ENCODE measurements around the gene ATG7.
A peak's percentile ranks its signal among the peaks of the same experiment; 100 is the strongest.
"Not testable (repeated sequence)": the region's sequence is repeated elsewhere in the genome, so short reads cannot be mapped to it uniquely, and the experiment has no call there.

The ATG7 gene

DNA sequence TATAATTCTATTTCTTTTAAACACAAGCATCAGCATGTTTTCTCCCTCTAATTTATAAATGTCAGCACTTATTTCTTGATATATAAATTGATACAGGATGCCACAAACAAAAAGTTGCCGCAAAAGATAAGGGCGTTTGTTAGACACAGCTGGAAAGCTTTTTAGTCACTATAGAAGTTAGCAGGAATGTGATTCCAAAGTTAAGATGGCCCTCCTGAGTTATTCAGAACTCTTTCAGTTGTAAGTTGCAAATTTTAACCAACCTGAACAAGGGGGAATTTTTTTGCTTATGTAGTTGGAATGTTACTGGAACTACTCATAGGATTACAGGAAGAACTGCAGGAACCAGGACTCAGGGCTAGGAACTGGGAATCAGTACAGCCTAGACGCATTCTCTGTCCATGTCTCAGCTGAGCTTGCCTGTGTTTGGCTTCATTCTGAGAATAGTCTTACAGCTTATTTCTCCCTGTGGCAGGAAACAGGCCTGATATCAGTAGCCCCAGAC lies 205.3 kb downstream of the ATG7 start:
- DNase-seq, result no peak

DNA sequence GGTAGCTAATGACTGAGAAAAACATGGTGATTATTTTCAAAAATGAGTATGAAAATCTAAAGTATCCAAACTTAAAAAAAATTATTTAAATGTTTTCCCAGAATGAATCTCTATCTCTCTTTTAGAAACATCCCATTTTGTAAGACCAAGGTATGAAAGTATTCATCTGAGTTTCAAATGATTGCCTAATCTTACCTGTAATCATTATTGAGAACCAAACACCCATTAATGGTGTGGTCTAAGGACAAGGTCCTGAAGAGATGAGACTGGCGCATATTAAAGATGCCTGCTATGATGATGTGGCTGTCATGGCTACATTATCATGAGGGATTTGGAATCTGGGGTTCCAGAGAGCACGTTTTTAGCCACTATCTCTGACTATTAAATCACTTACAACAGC lies 206.0 kb downstream of the ATG7 start:
- no peak for DNase-seq

DNA sequence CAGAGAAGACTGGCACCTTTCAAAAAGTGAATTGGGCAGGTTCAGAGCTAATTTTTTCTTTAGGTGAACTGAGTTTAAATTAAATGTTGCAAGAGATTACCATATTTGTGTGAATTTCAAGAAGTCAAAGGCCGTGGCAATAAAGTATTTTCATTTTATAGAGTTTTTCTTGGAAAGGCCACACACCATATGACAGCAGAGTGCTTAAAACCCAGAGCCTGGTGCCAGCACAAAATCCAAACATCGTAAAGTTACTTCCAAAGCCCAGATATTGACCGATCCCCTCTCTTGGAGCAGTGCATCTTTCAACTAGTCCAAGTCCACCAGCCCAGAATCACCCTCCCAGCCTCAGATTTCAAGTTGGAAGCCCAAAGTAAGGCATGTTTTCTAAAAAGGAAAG lies 207.0 kb downstream of the ATG7 start:
- DNase-seq, result no peak

DNA sequence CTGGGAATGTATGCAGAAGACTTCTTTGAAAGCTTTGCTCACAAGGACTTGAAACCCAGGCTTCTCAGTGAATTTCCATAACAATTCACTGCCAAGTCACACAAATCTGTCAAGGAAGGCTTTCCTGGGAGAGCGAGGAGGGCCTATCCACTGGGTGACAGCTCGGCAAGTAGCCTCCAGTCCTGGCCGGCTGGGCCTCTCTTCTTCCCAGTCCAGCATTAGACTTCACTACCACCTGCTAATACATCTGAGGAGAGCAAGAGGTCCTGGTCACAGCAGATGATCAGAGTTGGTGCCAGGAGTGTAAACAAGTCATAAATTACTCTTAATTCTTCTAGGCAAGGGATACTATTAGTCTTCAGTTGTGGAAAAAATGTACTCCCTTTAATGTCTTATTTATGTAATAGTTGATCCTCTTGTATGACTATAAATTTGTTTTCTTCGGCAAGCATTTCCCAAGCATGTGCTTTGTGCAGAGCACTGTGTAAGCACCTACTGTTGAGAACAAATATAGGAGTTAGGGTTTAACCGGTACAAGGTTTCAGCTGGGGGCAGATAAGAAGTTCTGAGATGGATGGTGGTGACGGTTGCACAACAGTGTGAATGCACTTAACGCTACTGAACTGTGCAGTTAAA lies 208.6 kb downstream of the ATG7 start:
- DNase-seq, result peak; percentile 35

DNA sequence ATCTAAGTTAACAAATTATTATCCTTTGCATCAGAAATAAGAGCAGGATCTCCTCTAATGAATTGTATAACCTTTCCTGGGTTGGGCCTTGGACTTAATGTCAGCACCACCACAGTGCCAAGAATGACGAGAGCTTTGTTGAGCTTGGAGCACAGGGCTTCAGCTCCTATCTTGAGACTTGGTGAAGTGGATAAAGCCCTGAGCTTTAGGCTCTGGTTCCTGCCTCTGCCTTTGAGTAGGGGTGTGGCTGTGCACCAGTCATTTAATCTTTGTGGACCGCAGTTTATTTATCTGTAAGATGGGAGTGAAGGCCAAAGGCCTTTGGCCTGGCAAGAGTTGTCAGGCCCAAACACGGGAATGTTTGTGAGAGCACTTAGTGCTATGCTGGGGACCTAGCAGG lies 209.4 kb downstream of the ATG7 start:
- DNase-seq, result no peak

DNA sequence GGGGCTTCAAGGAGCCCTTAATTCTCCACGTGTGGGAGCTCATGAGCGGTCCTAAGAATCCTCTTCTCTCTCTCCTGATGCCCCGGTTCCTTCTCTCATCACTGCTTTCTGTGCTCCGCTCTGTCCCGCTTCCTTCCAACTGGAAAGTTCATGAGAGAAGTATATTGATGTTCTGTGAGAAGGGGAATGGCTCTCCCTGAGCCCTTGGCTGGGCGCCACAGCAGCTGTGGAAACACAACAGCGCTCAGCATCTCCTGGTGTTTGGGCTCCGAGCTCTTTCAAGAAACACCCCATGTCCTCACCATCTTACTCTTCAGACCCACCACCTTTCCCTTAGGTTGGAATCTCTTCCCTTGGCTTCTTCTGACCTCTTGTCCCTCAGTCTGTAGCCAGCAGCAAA lies 209.8 kb downstream of the ATG7 start:
- DNase-seq, result no peak

DNA sequence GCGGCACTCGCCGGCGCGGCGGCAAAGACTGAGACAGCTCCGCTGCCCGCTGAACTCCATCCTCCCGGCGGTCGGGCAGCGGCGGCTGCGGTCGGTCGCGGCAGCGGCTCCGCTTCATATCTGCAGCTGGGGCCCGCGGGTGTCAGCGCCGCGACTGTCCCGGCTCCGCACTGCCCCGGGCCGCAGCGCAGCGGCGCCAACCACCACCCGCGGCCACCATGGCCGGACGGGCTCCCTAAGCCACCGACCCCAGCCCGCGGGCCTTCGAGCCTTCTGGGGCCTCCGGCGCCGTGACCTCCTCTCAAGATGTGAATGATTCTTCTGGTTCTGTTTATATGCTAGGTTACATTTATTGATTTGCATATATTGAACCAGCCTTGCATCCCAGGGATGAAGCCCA lies 216.2 kb downstream of the ATG7 start:
- not testable (repeated sequence) for DNase-seq

DNA sequence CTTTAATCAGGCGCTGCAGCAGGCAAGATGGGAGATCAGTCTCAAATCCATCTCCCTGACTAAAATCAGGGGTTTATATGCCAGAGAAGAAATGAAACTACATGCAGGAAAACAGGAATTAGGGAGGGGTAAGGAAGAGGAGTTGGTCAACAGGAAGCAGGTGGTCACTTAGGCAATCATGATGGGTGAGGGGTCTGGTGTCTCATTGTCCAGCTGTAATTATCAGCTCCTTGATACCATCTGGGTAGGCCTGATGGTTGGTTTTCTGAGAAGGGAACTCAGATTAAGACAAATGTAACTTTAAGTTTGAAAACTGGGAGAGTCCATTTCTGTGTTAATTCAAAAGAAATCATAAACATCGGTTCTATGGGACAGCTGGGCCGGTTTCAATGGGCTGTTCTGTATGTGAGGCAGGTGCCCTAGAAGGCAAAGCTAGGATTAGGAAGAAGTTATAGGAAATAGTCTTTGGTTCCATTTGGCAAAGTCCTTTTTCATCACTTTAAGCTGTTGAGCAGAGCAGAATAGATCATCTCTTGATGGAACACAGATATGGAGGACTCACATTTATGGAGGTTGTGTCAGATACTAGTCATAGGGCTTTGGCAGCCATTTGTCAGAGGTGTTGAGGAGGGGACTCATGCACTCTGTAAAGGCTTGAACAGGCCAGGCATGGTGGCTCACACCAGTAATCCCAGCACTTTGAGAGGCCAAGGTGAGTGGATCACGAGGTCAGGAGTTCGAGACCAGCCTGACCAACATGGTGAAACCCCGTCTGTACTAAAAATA lies 222.1 kb downstream of the ATG7 start:
- no peak for DNase-seq

DNA sequence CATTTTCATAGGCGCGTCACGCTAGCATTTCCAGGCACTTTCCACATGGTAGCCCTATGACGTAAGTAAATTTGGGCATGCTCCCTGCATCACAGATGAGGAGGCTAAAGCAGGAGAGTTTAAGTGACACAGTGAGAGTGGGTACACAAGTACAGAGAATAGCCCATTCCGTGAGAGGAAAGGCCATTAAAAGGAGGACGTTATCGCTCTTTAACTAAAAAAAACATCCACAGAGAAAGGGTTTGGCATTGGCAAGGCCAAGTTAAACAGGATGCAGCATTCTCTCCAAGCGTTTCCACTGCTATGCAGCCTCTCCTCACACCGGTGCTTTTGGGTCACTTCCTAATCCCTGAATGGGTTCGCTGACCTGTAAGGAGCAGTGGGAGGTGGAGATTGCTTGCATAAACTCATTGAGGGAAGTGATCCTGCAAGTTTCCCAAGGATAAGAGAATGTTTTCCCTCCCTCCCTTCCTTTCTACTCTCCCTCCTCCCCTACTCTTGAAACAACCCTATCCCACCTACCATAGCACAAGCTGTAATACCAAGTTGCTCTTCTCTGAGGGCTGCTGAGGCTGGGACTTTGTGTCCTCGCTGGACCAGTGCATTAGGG lies 223.9 kb downstream of the ATG7 start:
- DNase-seq, result no peak

DNA sequence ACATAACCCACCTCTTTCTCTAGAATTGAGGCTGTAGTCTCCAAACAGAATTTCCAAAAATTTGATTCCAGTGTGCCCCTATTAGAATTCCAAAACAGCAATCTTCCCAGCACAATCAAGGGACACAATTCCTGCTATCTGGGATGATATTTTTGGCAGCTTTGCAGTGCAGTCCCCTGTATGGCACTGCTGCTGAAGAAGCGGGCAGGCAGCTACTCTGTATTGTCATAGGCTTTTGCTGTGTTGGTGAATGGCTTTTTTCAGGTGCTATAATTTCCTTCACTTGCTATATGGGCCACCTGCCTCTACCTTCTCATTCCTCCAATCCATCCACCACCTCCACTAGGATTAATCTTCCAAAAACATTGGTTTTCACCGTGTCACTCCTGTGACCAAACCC lies 226.0 kb downstream of the ATG7 start:
- no peak for DNase-seq

DNA sequence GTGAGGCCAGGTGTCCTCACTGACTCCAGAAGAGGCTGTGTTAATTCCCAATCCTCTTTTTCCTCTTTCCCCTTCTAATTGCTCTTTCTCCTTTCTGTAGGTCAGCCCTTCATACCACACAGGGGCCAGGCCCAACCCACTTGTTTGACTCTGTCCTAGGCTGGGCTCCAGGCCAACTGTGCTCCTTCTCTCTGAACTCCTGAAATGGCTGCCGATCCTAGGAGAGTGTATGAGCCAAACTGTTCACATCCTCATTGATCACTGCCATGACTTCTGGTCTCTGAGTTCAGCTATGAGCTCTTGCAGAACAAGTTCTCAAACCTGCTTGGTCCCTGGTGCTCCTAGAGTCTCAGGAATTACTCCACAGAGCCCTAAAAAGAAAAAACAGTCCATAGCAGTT lies 226.4 kb downstream of the ATG7 start:
- peak; percentile 22 for DNase-seq

DNA sequence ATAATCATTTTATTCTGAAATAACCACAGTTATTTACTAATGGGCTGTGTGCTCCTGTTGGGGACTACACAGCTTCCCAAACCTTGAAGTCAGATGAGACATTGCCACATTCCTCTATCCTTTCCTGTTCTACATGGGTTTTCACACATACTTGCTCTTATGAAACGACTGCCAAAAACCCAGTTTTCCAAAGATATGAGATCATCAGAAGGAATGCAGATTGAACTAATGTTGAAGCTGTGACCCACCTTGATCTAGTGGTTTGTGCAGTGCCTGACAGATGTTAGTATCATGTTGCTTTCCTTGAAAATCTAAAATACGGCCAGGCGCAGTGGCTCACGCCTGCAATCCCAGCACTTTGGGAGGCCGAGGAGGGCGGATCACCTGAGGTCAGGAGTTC lies 226.9 kb downstream of the ATG7 start:
- DNase-seq, result no peak

DNA sequence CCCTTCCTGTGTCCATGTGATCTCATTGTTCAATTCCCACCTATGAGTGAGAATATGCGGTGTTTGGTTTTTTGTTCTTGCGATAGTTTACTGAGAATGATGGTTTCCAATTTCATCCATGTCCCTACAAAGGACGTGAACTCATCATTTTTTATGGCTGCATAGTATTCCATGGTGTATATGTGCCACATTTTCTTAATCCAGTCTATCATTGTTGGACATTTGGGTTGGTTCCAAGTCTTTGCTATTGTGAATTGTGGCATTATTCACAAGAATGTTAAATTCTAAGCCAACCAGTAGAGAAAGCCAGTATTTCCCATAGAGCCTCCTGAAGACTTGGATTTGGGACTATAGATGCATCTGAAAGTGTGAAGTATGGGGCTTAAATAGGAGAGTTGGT lies 230.2 kb downstream of the ATG7 start:
- DNase-seq, result not testable (repeated sequence)

DNA sequence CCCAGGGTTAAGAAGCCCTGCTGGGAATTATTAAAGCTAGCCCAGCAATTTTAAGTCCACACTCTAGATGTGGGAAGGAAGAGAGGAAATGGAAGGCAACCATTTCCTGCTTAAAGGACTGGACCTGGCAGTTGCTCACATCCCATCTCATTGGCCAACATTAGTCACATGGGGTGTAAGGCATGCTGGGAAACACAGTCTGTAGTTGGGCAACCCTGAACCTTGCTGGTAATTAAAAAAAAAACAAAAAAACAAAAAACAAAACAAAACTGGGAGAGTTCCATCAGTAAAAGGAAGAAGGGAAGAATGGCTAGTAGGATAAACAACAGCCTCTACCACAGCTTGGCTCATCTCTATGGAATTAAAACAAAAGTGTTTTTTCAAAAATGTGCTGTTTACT lies 235.5 kb downstream of the ATG7 start:
- no peak for DNase-seq

DNA sequence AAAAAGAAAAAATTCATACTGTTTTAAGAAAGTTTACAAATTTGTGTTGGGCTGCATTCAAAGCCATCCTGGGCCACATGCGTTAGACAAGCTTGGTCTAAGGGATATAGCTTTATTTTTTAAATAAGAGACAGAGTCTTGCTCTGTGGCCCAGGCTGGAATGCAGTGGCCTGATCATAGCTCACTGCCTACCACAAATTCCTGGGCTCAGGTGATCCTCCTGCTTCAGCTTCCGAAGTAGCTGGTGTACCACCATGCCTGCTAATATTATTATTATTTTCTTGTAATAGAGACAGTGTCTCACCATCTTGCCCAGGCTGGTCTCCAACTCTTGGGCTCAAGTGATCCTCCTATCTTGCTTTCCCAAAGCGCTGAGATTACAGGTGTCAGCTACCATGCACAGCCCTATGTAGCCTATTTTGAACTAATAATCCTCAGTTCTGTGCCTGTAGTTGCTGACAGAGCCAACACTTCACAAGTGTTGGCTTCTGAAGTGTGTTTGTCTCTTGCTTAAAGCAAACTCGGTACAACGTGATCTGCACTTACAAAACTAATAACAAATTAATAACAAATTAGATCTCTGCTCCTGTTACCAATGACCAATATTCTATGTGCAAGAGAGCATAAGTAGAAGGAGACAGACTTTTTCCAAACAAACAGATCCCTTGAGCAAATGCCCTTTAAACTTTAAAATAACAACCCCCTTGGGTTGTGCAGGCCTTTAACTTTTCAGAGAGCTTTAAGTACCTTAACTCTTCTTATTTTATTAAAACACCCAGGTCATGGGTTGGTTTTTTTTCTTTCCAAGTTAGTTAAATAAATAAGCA lies 236.4 kb downstream of the ATG7 start:
- DNase-seq, result no peak

DNA sequence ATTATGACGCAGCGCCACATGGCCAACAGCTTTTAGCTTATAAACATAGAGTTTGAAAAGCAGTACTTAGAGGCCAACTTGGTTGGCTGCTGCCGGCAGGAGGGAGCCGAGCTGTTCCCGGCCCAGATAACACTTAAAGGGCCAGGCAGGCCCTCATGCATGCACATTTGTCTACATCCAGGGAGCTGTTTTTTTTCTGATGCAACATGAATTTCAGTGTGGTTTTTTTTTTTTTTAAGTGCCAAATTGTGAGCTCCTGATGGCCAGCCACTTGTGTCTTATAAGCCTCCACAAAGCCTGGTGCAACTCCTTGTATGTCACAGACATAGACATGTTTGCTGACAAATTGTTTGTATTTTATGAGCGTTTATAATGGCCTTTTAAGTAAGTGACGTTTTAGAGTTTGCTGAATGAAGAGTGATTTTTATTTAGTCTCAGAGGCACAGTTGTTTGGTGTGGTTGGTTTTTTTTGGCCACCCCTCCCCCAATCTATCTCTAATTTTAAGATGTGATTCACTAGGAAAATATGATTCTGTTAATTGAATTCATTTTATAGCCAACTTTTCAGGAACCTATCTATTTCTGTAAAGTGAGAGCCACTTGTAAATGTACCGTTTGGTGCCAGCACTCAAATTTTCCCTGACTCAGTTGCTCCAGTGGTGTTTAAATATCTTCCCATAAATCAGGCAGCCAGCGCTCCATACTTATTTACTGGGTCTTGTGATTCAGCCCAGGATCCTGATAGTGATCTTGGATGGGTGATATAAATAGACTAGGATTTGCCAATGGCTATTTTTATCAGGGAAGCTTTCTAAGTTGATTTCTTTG lies 237.2 kb downstream of the ATG7 start:
- peak; percentile 10 for DNase-seq

DNA sequence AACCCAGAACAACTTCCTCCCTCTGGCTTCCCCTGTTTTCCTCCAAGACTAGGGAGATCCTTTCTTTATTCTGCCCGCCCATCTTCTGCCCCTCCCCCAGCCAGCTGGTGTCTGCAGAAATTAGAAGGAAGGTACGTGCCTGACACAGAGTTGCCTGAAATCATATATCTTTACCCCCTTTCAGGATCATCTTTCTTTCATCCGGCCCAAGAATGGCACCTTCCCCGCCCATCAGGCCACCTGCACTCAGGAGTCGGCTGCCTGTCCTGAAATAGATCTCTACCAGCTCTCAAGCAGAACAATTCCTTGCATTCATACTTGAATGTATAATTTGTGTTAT lies 237.8 kb downstream of the ATG7 start:
- no peak for DNase-seq

DNA sequence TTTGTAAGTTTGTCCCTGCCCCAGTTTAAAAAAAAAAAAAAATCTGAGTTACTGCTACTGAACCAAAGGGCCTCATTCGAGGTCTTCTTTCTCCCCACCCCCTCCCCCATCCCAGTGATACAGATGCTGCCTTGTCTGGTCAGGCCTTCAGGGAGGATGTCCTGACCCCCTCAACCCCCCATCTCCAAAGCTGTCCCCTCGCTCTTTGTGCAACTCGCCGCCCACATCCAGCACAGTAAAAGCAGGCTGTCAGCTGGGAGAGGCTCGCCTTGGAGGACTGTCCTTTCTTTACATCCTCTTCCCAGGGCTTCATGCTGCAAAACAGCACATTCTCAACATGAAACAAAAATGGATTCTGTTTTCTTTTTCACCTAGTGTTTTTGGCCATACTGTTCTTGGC lies 238.2 kb downstream of the ATG7 start:
- no peak for DNase-seq

DNA sequence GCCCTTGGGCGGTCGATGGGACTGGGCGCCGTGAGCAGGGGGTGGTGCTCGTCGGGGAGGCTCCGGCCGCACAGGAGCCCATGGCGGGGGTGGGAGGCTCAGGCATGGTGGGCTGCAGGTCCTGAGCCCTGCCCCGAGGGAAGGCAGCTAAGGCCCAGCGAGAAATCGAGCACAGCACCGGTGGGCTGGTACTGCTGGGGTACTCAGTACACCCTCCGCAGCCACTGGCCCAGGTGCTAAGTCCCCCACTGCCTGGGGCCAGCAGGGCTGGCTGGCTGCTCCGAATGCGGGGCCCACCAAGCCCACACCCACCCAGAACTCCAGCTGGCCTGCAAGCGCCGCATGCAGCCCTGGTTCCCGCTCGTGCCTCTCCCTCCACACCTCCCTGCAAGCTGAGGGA lies 239.4 kb downstream of the ATG7 start:
- DNase-seq, result not testable (repeated sequence)

DNA sequence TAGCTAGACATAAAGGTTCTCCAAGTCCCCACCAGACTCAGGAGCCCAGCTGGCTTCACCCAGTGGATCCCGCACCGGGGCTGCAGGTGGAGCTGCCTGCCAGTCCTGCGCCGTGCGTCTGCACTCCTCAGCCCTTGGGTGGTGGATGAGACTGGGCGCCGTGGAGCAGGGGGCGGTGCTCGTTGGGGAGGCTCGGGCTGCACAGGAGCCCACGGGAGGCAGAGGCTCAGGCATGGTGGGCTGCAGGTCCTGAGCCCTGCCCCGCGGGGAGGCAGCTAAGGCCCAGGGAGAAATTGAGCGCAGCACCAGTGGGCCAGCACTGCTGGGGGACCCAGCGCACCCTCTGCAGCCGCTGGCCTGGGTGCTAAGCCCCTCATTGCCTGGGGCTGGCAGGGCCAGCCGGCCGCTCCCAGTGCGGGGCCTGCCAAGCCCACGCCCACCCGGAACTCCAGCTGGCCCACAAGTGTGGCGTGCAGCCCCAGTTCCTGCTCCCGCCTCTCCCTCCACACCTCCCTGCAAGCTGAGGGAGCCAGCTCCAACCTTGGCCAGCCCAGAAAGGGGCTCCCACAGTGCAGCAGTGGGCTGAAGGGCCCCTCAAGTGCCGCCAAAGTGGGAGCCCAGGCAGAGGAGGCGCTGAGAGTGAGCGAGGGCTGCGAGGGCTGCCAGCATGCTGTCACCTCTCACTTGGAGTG lies 241.1 kb downstream of the ATG7 start:
- not testable (repeated sequence) for DNase-seq

DNA sequence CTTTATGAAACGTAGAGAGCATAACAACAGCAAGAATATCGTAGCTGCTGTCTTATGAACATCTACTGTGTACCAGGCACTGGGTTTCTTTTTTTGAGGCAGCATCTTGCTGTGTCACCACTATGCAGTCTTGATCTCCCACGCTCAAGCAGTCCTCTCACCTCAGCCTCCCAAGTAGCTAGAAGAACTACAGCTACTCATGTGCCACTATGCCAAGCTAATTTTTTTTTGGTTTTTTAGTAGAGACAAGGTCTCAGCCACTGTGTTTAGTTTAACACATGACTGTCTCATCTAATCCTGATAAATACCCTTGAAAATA lies 241.6 kb downstream of the ATG7 start:
- DNase-seq, result no peak

Data from NCI-H1092 treated with DMSO at 0.1 percent for 48 hours (cell line).